ENCODE results near the gene OR2T6.
"Not testable (repeated sequence)": the region's sequence is repeated elsewhere in the genome, so short reads cannot be mapped to it uniquely, and the experiment has no call there.

OR2T6 gene

DNA sequence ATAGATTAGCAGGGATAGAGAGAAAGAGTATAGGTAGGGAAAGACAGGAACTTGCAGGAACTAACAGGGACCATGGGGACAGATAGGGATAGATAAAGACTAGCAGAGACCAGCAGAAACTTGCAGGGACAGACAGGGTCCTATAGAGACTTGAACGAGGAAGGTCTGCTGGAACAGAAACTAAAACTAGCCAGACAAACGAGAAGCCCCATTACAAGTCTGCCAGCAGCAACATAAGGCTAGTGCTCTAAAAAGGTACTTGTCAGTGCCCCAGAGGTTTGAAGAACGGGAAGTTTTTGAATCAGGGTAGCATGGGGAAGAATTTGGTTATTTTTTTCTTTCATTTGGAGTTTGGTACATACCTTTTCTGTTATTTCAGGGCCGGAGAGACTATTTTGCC is 56.7 kb downstream of the OR2T6 start:
- not testable (repeated sequence) for H3K4me1 ChIP-seq; H3K9me3 ChIP-seq (replicated peaks in 1 of 11); H4K20me1 ChIP-seq; H3K27me3 ChIP-seq; H3K36me3 ChIP-seq; H3K27ac ChIP-seq; H3K4me2 ChIP-seq; H3K4me3 ChIP-seq; H3K9ac ChIP-seq

DNA sequence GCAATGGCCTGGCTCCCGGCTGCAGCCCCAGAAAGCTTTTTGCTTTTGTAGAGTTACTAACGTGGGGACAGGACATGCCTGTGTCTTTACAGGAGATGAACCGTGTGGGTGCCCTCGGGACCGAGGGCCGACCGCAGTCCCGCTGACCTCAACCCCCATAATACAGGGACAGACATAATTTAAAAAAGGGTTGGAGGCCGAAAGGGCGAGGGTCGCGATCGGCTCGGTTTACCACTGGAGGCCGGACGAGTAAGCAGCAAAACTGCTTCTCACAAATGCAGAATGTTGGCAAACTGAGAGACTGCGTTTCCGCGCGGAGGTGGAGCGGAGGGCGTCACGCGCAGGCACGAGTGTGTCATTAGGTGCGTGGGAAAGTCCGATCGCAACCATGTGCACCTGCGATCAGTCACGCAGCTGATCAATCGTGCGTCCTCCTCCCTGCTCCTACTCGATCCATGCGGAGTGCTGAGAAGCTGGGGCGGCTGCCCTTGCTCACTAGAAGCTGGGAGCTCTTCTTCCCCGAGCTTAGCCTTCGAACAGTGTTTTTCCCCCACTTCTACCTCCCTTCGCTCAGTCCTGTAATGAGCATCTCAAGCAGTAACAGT is 58.4 kb downstream of the OR2T6 start:
- H3K9ac ChIP-seq; H3K4me3 ChIP-seq; H3K9me3 ChIP-seq (replicated peaks in 1 of 11); H3K27ac ChIP-seq; H3K4me1 ChIP-seq; H4K20me1 ChIP-seq; H3K4me2 ChIP-seq; H3K27me3 ChIP-seq; H3K36me3 ChIP-seq: not testable (repeated sequence)

DNA sequence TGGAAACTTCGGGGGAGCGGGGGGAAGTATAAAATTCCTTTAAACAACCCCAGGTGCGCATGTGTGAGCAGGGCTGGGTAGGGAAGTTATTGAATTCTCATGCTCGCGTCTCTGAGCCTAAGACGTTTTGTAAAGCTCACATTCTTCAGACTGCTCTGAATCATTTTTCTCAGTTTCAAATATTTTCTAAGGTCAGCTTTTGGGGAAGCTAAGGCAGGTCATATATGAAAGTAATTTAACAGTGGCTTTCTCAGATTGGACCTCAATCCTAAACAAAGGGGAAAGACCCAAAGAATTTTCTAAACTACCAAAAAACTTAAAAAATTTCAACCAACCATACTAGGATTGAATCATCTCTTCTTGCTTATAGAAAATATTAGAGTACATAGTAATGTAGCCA is 59.4 kb downstream of the OR2T6 start:
- not testable (repeated sequence) for H3K27me3 ChIP-seq; H3K9me3 ChIP-seq (replicated peaks in 1 of 11); H3K36me3 ChIP-seq; H4K20me1 ChIP-seq; H3K4me2 ChIP-seq; H3K4me1 ChIP-seq; H3K9ac ChIP-seq; H3K27ac ChIP-seq; H3K4me3 ChIP-seq

DNA sequence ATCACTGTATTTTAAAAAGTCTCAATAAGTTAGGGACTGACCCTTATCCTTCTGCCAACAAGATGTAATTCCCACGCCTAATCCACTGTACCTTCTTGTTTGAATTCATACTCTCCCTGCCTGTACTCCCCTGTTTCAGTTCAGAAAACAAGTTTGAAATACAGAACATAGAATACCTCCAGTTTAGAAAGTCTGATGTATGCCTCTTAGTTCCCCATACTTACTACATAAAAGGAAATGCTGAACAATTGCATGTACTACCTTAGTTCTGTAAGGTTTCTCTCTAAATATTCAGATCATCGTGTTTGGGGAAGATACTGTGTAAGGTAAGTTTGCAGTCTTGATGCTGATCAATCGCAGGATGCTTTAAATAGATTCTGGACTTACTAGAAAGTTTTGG is 60.8 kb downstream of the OR2T6 start:
- H3K27ac ChIP-seq; H3K9ac ChIP-seq; H3K4me3 ChIP-seq; H3K27me3 ChIP-seq; H3K4me2 ChIP-seq; H4K20me1 ChIP-seq; H3K36me3 ChIP-seq; H3K4me1 ChIP-seq; H3K9me3 ChIP-seq (replicated peaks in 1 of 11): not testable (repeated sequence)

GRCh38 chr1:248438668-248439067 is 63.1 kb downstream of the OR2T6 start:
- not testable (repeated sequence) for H3K9ac ChIP-seq

DNA sequence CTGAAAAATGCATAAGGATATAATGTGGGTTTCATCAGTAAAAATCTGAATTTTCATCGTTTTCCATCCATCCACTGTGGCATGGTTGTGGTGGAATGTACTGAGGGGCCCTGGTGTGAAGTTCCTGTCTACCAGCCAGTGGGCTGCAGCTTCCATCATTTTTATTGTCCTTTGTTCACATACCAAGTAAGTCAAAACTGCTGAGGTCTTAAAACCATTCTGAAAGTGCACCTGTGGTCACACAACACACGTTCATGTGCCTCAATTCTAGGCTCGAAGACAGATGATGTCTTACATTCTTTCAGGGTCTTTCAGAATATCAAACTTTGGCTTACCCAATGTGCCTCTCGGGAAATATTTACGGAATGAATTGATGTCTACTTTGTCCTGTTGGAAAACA is 63.7 kb downstream of the OR2T6 start:
- H3K9me3 ChIP-seq (replicated peaks in 1 of 11); H3K4me1 ChIP-seq; H3K36me3 ChIP-seq; H3K4me2 ChIP-seq; H3K27ac ChIP-seq; H3K9ac ChIP-seq; H4K20me1 ChIP-seq; H3K27me3 ChIP-seq; H3K4me3 ChIP-seq: not testable (repeated sequence)

More at GRCh38 chr1:248438668-248439067, 63.1 kb downstream of the OR2T6 start:
- not testable (repeated sequence) for H3K27ac ChIP-seq; H3K9me3 ChIP-seq (replicated peaks in 1 of 11); H3K27me3 ChIP-seq; H4K20me1 ChIP-seq; H3K4me3 ChIP-seq; H3K36me3 ChIP-seq; H3K4me1 ChIP-seq; H3K4me2 ChIP-seq
